GM19463 (cell line): ENCODE data around the gene MPRIP.

ENCODE experiments used
- ATAC-seq: cut with Tn5 transposase; IDR thresholded peaks from one replicate; pipeline ENCODE4 v1.9.1; 2021; ENCODE audit warnings: mild to moderate bottlenecking, moderate library complexity; ENCODE audit not compliant: unreplicated experiment

MPRIP gene

GRCh38 chr17:17084317-17084835, 42.1 kb downstream of the MPRIP start:
- ATAC-seq: no peak

- no peak for ATAC-seq
Measured at GRCh38 chr17:17084941-17085340, 42.7 kb downstream of the MPRIP start.

- ATAC-seq: no peak
Measured at GRCh38 chr17:17086585-17086984, 44.3 kb downstream of the MPRIP start.

GRCh38 chr17:17087424-17088015, 45.3 kb downstream of the MPRIP start:
- no peak for ATAC-seq

GRCh38 chr17:17088086-17088485, 45.8 kb downstream of the MPRIP start:
- no peak for ATAC-seq

GRCh38 chr17:17088541-17089525, 46.6 kb downstream of the MPRIP start:
- ATAC-seq: no peak

GRCh38 chr17:17089796-17090641, 47.8 kb downstream of the MPRIP start:
- no peak for ATAC-seq

GRCh38 chr17:17090642-17091103, 48.4 kb downstream of the MPRIP start:
- ATAC-seq: no peak

- no peak for ATAC-seq
Measured at GRCh38 chr17:17091276-17091675, 49.0 kb downstream of the MPRIP start.

- no peak for ATAC-seq
Measured at GRCh38 chr17:17091856-17092756, 49.8 kb downstream of the MPRIP start.

GRCh38 chr17:17093764-17094163, 51.5 kb downstream of the MPRIP start:
- no peak for ATAC-seq

- ATAC-seq: no peak
Measured at GRCh38 chr17:17096438-17097178, 54.4 kb downstream of the MPRIP start.

- ATAC-seq: no peak
Measured at GRCh38 chr17:17097763-17098345, 55.6 kb downstream of the MPRIP start.

GRCh38 chr17:17098551-17099179, 56.4 kb downstream of the MPRIP start:
- ATAC-seq: no peak

- no peak for ATAC-seq
Measured at GRCh38 chr17:17102176-17102575, 59.9 kb downstream of the MPRIP start.

- no peak for ATAC-seq
Measured at GRCh38 chr17:17103160-17103559, 60.9 kb downstream of the MPRIP start.

GRCh38 chr17:17104036-17104435, 61.8 kb downstream of the MPRIP start:
- no peak for ATAC-seq

GRCh38 chr17:17104494-17104893, 62.2 kb downstream of the MPRIP start:
- no peak for ATAC-seq
